IgD-negative memory B cell (primary cell): ENCODE results near the gene SLC15A3. TPM values are rescaled to one million over a fixed set of nuclear protein-coding genes. Genes with fewer than 3 reads are reported as not detected.
A peak's percentile ranks its signal among the peaks of the same experiment; 100 is the strongest.
"Not testable (repeated sequence)": the region's sequence is repeated elsewhere in the genome, so short reads cannot be mapped to it uniquely, and the experiment has no call there.

Experiments
- H3K27ac Mint-ChIP-seq, 3 donors: one replicate each; pipeline ENCODE4 v1.8.0; 2020 to 2022; ENCODE audit warnings: mild to moderate bottlenecking in 3 of 3, mixed read lengths in 3 of 3, moderate library complexity in 1 of 3
- H3K27me3 Mint-ChIP-seq: one replicate; pipeline ENCODE4 v1.8.0; 2021; ENCODE audit warnings: mixed read lengths
- H3K36me3 Mint-ChIP-seq: one replicate; pipeline ENCODE4 v1.8.0; 2020; ENCODE audit warnings: mild to moderate bottlenecking, mixed read lengths
- H3K4me1 Mint-ChIP-seq, 3 donors: one replicate each; pipeline ENCODE4 v1.8.0; 2020 to 2022; ENCODE audit warnings: mixed read lengths in 3 of 3, mild to moderate bottlenecking in 1 of 3
- H3K4me3 Mint-ChIP-seq, 4 donors: one replicate each; pipeline ENCODE4 v1.8.0; 2020 to 2022; ENCODE audit warnings: mild to moderate bottlenecking in 4 of 4, mixed read lengths in 4 of 4, moderate library complexity in 3 of 4
- H3K9me3 Mint-ChIP-seq, 3 donors: one replicate each; pipeline ENCODE4 v1.8.0; 2020 to 2021; ENCODE audit warnings: mixed read lengths in 3 of 3, mild to moderate bottlenecking in 1 of 3
- polyA plus RNA-seq: library from polyadenylated mRNA; unstranded; fragments of 300-500 nt; fragmentation: Illumina TruSeq; gene quantifications from one replicate; pipeline ENCODE4 v1.2.3, GENCODE V29; 2021

SLC15A3 gene
- polyA plus RNA-seq, 1 donor from 2014 or later: 15.2 TPM

GRCh38 chr11:60915248-60915914 lies 36.6 kb downstream of the SLC15A3 start:
- Mint-ChIP-seq H3K4me1 (peaks cover 33 to 62% (median 36%) of the 10 kb centered on the region in 3 donors), H3K36me3 (peaks cover 7% of the 10 kb centered on the region), H3K4me3 (peak overlapping the region; percentile 96 to 100 (median 99)), H3K27me3 (no peaks in the 10 kb centered on the region), H3K27ac (peak overlapping the region; percentile 91 to 95 (median 94)), H3K9me3 (no peaks in the 10 kb centered on the region)

GRCh38 chr11:60914633-60915247 lies 37.2 kb downstream of the SLC15A3 start:
- Mint-ChIP-seq H3K27me3 (peaks cover 2% of the 10 kb centered on the region), H3K36me3 (peaks cover 5% of the 10 kb centered on the region), H3K4me3 (peak overlapping the region; percentile 96 to 100 (median 99)), H3K9me3 (no peaks in the 10 kb centered on the region), H3K27ac (peak overlapping the region; percentile 91 to 95 (median 94)), H3K4me1 (peaks cover 36 to 64% (median 42%) of the 10 kb centered on the region in 3 donors)

GRCh38 chr11:60913793-60914632 lies 38.0 kb downstream of the SLC15A3 start, which contains the start of gene TMEM109:
Gene TMEM109, plus strand, starts transcription at chr11:60914158. Its CDS starts 5,536 bp downstream, at chr11:60919694.
- Mint-ChIP-seq H3K27ac (peak within 1 kb of the TSS; percentile 95 to 99 (median 97)), H3K36me3 (no peaks in the 10 kb centered on the region), H3K4me1 (peaks cover 30 to 61% (median 39%) of the 10 kb centered on the region in 3 donors), H3K9me3 (peaks cover 0 to 4% (median 0%) of the 10 kb centered on the region in 3 donors), H3K4me3 (peak within 1 kb of the TSS; percentile 96 to 100 (median 99)), H3K27me3 (peaks cover 2% of the 10 kb centered on the region)

GRCh38 chr11:60912851-60913528 lies 39.0 kb downstream of the SLC15A3 start:
- peak overlapping the region in 3 of 4 donors; percentile 14 to 100 (median 99) for H3K4me3 Mint-ChIP-seq
- H3K27me3 Mint-ChIP-seq: peaks cover 2% of the 10 kb centered on the region
- H3K4me1 Mint-ChIP-seq: peaks cover 36 to 65% (median 48%) of the 10 kb centered on the region in 3 donors
- H3K9me3 Mint-ChIP-seq: peaks cover 0 to 4% (median 0%) of the 10 kb centered on the region in 3 donors
- peak overlapping the region; percentile 95 to 99 (median 97) for H3K27ac Mint-ChIP-seq
- H3K36me3 Mint-ChIP-seq: no peaks in the 10 kb centered on the region

- H3K4me3 Mint-ChIP-seq: peak overlapping the region in 2 of 4 donors; percentile 5 to 56
- no peaks in the 10 kb centered on the region for H3K36me3 Mint-ChIP-seq
- H3K9me3 Mint-ChIP-seq: peaks cover 0 to 4% (median 0%) of the 10 kb centered on the region in 3 donors
- H3K4me1 Mint-ChIP-seq: peaks cover 38 to 65% (median 52%) of the 10 kb centered on the region in 3 donors
- H3K27ac Mint-ChIP-seq: peak overlapping the region in 2 of 3 donors; percentile 62 to 84
- H3K27me3 Mint-ChIP-seq: peaks cover 2% of the 10 kb centered on the region
Observed at GRCh38 chr11:60912223-60912850, 39.6 kb downstream of the SLC15A3 start.

GRCh38 chr11:60910711-60911380 lies 41.1 kb downstream of the SLC15A3 start:
- Mint-ChIP-seq H3K36me3 (no peaks in the 10 kb centered on the region), H3K27ac (peak overlapping the region in 2 of 3 donors; percentile 56 to 88), H3K27me3 (peaks cover 2% of the 10 kb centered on the region), H3K4me1 (peaks cover 33 to 60% (median 58%) of the 10 kb centered on the region in 3 donors), H3K4me3 (peak overlapping the region in 3 of 4 donors; percentile 50 to 93 (median 61)), H3K9me3 (peaks cover 0 to 4% (median 0%) of the 10 kb centered on the region in 3 donors)

GRCh38 chr11:60910281-60910687 lies 41.7 kb downstream of the SLC15A3 start:
- H3K4me3 Mint-ChIP-seq: peak overlapping the region in 3 of 4 donors; percentile 40 to 93 (median 79)
- H3K27me3 Mint-ChIP-seq: peaks cover 2% of the 10 kb centered on the region
- peak overlapping the region in 2 of 3 donors; percentile 56 to 88 for H3K27ac Mint-ChIP-seq
- H3K9me3 Mint-ChIP-seq: peaks cover 0 to 4% (median 0%) of the 10 kb centered on the region in 3 donors
- H3K4me1 Mint-ChIP-seq: peaks cover 34 to 58% (median 55%) of the 10 kb centered on the region in 3 donors
- H3K36me3 Mint-ChIP-seq: no peaks in the 10 kb centered on the region

GRCh38 chr11:60909680-60910280 lies 42.2 kb downstream of the SLC15A3 start:
- Mint-ChIP-seq H3K4me1 (peaks cover 37 to 59% (median 54%) of the 10 kb centered on the region in 3 donors), H3K4me3 (peak overlapping the region in 3 of 4 donors; percentile 63 to 93 (median 79)), H3K27ac (peak overlapping the region in 2 of 3 donors; percentile 56 to 88)
- H3K9me3 Mint-ChIP-seq, H3K36me3 Mint-ChIP-seq, H3K27me3 Mint-ChIP-seq: not testable (repeated sequence)

- peaks cover 44 to 67% (median 58%) of the 10 kb centered on the region in 3 donors for H3K4me1 Mint-ChIP-seq
- H3K4me3 Mint-ChIP-seq: peak overlapping the region in 1 of 4 donors; percentile 93
- peaks cover 2% of the 10 kb centered on the region for H3K27me3 Mint-ChIP-seq
- no peaks in the 10 kb centered on the region for H3K36me3 Mint-ChIP-seq
- peaks cover 0 to 4% (median 0%) of the 10 kb centered on the region in 3 donors for H3K9me3 Mint-ChIP-seq
- H3K27ac Mint-ChIP-seq: peak overlapping the region; percentile 63 to 96 (median 69)
Observed at GRCh38 chr11:60908803-60909202, 43.2 kb downstream of the SLC15A3 start.

GRCh38 chr11:60906132-60906972 lies 45.6 kb downstream of the SLC15A3 start, which contains the start of gene PRPF19:
Gene PRPF19, minus strand, starts transcription at chr11:60906585. Its CDS starts 203 bp downstream, at chr11:60906382.
- peak within 1 kb of the TSS; percentile 93 to 97 (median 94) for H3K4me3 Mint-ChIP-seq
- H3K27me3 Mint-ChIP-seq: peaks cover 2% of the 10 kb centered on the region
- peaks cover 42 to 55% (median 55%) of the 10 kb centered on the region in 3 donors for H3K4me1 Mint-ChIP-seq
- no peaks in the 10 kb centered on the region for H3K36me3 Mint-ChIP-seq
- peaks cover 0 to 4% (median 0%) of the 10 kb centered on the region in 3 donors for H3K9me3 Mint-ChIP-seq
- H3K27ac Mint-ChIP-seq: peak within 1 kb of the TSS; percentile 96 to 99 (median 97)

GRCh38 chr11:60905551-60906113 lies 46.3 kb downstream of the SLC15A3 start:
- Mint-ChIP-seq H3K9me3 (peaks cover 0 to 4% (median 0%) of the 10 kb centered on the region in 3 donors), H3K36me3 (no peaks in the 10 kb centered on the region), H3K4me1 (peaks cover 36 to 51% (median 49%) of the 10 kb centered on the region in 3 donors), H3K27me3 (peaks cover 2% of the 10 kb centered on the region), H3K27ac (peak overlapping the region in 2 of 3 donors; percentile 83 to 96), H3K4me3 (peak overlapping the region; percentile 93 to 97 (median 94))

GRCh38 chr11:60905047-60905446 lies 46.9 kb downstream of the SLC15A3 start:
- Mint-ChIP-seq H3K27me3 (peaks cover 2% of the 10 kb centered on the region), H3K27ac (peak overlapping the region in 2 of 3 donors; percentile 91 to 96), H3K36me3 (no peaks in the 10 kb centered on the region), H3K4me3 (peak overlapping the region; percentile 93 to 97 (median 94)), H3K4me1 (peaks cover 31 to 45% (median 43%) of the 10 kb centered on the region in 3 donors), H3K9me3 (peaks cover 0 to 4% (median 0%) of the 10 kb centered on the region in 3 donors)
